H1 (cell line): ENCODE results near the gene SMAD6. TPM values are rescaled to one million over a fixed set of nuclear protein-coding genes. Genes with fewer than 3 reads are reported as not detected.

Source experiments
- CTCF ChIA-PET: fragments of 300-600 bp; sonication (Branson Sonifier 250); formaldehyde crosslinking; loops from one replicate; lab custom pipeline; 2021; ENCODE audit not compliant: partially characterized antibody; lab: Charles Lee
- POLR2A ChIA-PET: fragments of 300-600 bp; sonication (Branson Sonifier 250); formaldehyde crosslinking; loops from one replicate; lab custom pipeline; 2021; ENCODE audit warnings: inconsistent platforms; ENCODE audit not compliant: partially characterized antibody; lab: Charles Lee
- DNase-seq, 2 experiments: peaks; one replicate each; pipeline versions ENCODE4 v3.0.0 to v3.0.0-alpha.2; 2010 to 2022; ENCODE audit warnings: low spot score in 2 of 2, low read depth in 1 of 2, mixed read lengths in 1 of 2
- FAIRE-seq: peaks from 2 replicates; lab custom pipeline; 2011; peaks lifted over from hg19 to GRCh38; lab: Jason Lieb, UNC
- H2AFZ ChIP-seq: 2 replicates; pipeline ENCODE4 v1.8.1; 2012; ENCODE audit warnings: low read length, inconsistent platforms
- H2AK5ac ChIP-seq: 2 replicates; pipeline ENCODE4 v1.6.1; 2013; ENCODE audit warnings: low read depth, low read length
- H2BK120ac ChIP-seq: replicated peaks from 2 replicates; pipeline ENCODE3; 2013; ENCODE audit warnings: low read depth, low read length, inconsistent platforms
- H2BK12ac ChIP-seq: 2 replicates; pipeline ENCODE4 v1.6.1; 2013; ENCODE audit warnings: low read depth, low read length
- H2BK15ac ChIP-seq: 2 replicates; pipeline ENCODE4 v1.6.1; 2013; ENCODE audit warnings: low read length
- H2BK20ac ChIP-seq: 2 replicates; pipeline ENCODE4 v1.6.1; 2013; ENCODE audit warnings: low read length
- H2BK5ac ChIP-seq: 2 replicates; pipeline ENCODE4 v1.6.1; 2013; ENCODE audit warnings: low read depth, low read length
- H3K14ac ChIP-seq: 2 replicates; pipeline ENCODE4 v1.6.1; 2013; ENCODE audit warnings: inconsistent platforms; ENCODE audit not compliant: insufficient read length
- H3K18ac ChIP-seq: 2 replicates; pipeline ENCODE4 v1.6.1; 2013; ENCODE audit warnings: low read length; ENCODE audit errors: extremely low read depth
- H3K23ac ChIP-seq: 2 replicates; pipeline ENCODE4 v1.6.1; 2013; ENCODE audit warnings: inconsistent platforms; ENCODE audit not compliant: insufficient read length
- H3K23me2 ChIP-seq: 2 replicates; pipeline ENCODE4 v1.6.1; 2013; ENCODE audit warnings: low read depth, low read length
- H3K27ac ChIP-seq: 2 replicates; pipeline ENCODE4 v1.6.1; 2011; ENCODE audit warnings: low read depth, low read length, inconsistent platforms
- H3K27me3 ChIP-seq, 4 experiments: replicated peaks in 1 of 4; 1 replicate in 1 of 4; 2 replicates in 3 of 4; pipeline versions ENCODE4 v1.6.1 to v1.8.1; 2011 to 2013; ENCODE audit warnings: low read length in 3 of 4, mild to moderate bottlenecking in 3 of 4, inconsistent platforms in 2 of 4, mixed read lengths in 2 of 4, moderate library complexity in 1 of 4; ENCODE audit not compliant: control insufficient read depth in 3 of 4, insufficient read depth in 3 of 4; ENCODE audit errors: extremely low read depth in 1 of 4
- H3K36me3 ChIP-seq, 4 experiments: 2 replicates each; pipeline versions ENCODE4 v1.6.1 to v1.8.1; 2011 to 2013; ENCODE audit warnings: mild to moderate bottlenecking in 4 of 4, low read length in 3 of 4, moderate library complexity in 2 of 4, control low read depth in 1 of 4, inconsistent platforms in 1 of 4; ENCODE audit not compliant: insufficient read depth in 4 of 4, control insufficient read depth in 2 of 4
- H3K4ac ChIP-seq: replicated peaks from 2 replicates; pipeline ENCODE3; 2013; ENCODE audit warnings: low read length, low read depth, mixed read lengths, inconsistent platforms; ENCODE audit not compliant: insufficient read length
- H3K4me1 ChIP-seq, 4 experiments: replicated peaks in 1 of 4; 1 replicate in 1 of 4; 2 replicates in 3 of 4; pipeline versions ENCODE4 v1.6.1 to v1.8.1; 2011 to 2013; ENCODE audit warnings: low read length in 3 of 4, inconsistent platforms in 2 of 4, mixed read lengths in 1 of 4; ENCODE audit not compliant: insufficient read depth in 4 of 4, control insufficient read depth in 3 of 4
- H3K4me2 ChIP-seq, 2 experiments: 2 replicates each; pipeline versions ENCODE4 v1.6.1 to v1.8.1; 2011 to 2013; ENCODE audit warnings: low read depth in 2 of 2, low read length in 2 of 2, control low read depth in 1 of 2, inconsistent platforms in 1 of 2, mild to moderate bottlenecking in 1 of 2; ENCODE audit not compliant: insufficient read depth in 1 of 2
- H3K4me3 ChIP-seq, 4 experiments: fragments of 200-600, 300-600 bp in 1 of 4; sonication (generic), shearing (Covaris generic), sonication (Bioruptor Twin) in 1 of 4; 2 replicates each; pipeline versions ENCODE4 v1.5.1 to v1.8.1; 2011 to 2016; ENCODE audit warnings: low read length in 4 of 4, low read depth in 3 of 4, control low read depth in 2 of 4, inconsistent platforms in 2 of 4, mild to moderate bottlenecking in 2 of 4, mixed read lengths in 1 of 4, moderate library complexity in 1 of 4; ENCODE audit not compliant: insufficient read depth in 2 of 4; ENCODE audit errors: extremely low read depth in 1 of 4
- H3K56ac ChIP-seq: replicated peaks from 2 replicates; pipeline ENCODE3; 2013; ENCODE audit warnings: low read depth, mild to moderate bottlenecking, mixed read lengths, low read length, inconsistent platforms; ENCODE audit not compliant: insufficient read length
- H3K79me1 ChIP-seq: 2 replicates; pipeline ENCODE4 v1.6.1; 2013; ENCODE audit warnings: low read depth, low read length, control low read depth
- H3K79me2 ChIP-seq, 2 experiments: 2 replicates each; pipeline versions ENCODE4 v1.6.1 to v1.8.1; 2012 to 2013; ENCODE audit warnings: low read length in 2 of 2, mild to moderate bottlenecking in 2 of 2, inconsistent platforms in 1 of 2; ENCODE audit not compliant: insufficient read depth in 2 of 2, control insufficient read depth in 1 of 2
- H3K9ac ChIP-seq, 4 experiments: replicated peaks in 1 of 4; 1 replicate in 1 of 4; 2 replicates in 3 of 4; pipeline versions ENCODE4 v1.6.1 to v1.8.1; 2011 to 2013; ENCODE audit warnings: low read depth in 3 of 4, low read length in 3 of 4, control low read depth in 2 of 4, mild to moderate bottlenecking in 2 of 4, moderate library complexity in 2 of 4, inconsistent platforms in 1 of 4; ENCODE audit errors: extremely low read depth in 1 of 4
- H3K9me3 ChIP-seq, 2 experiments: 2 replicates each; pipeline versions ENCODE4 v1.6.1 to v1.8.1; 2012 to 2013; ENCODE audit warnings: mild to moderate bottlenecking in 2 of 2, moderate library complexity in 2 of 2, control low read depth in 1 of 2, inconsistent platforms in 1 of 2, low read depth in 1 of 2, low read length in 1 of 2, mixed read lengths in 1 of 2; ENCODE audit not compliant: insufficient read depth in 2 of 2
- H4K20me1 ChIP-seq, 2 experiments: replicated peaks in 1 of 2; 2 replicates each; pipeline versions ENCODE3 to v1.8.1; 2011 to 2013; ENCODE audit warnings: inconsistent platforms in 2 of 2, low read length in 2 of 2, mild to moderate bottlenecking in 1 of 2; ENCODE audit not compliant: insufficient read depth in 2 of 2, control insufficient read depth in 1 of 2
- H4K5ac ChIP-seq: 2 replicates; pipeline ENCODE4 v1.6.1; 2013; ENCODE audit warnings: low read length, low read depth, mixed read lengths, inconsistent platforms; ENCODE audit not compliant: insufficient read length
- H4K8ac ChIP-seq: 2 replicates; pipeline ENCODE4 v1.8.0; 2013; ENCODE audit warnings: mild to moderate bottlenecking, moderate library complexity, low read length, inconsistent platforms; ENCODE audit not compliant: insufficient read depth; ENCODE audit errors: extremely low read depth
- H4K91ac ChIP-seq: replicated peaks from 2 replicates; pipeline ENCODE3; 2013; ENCODE audit warnings: low read length, mixed read lengths, inconsistent platforms; ENCODE audit not compliant: insufficient read length
- CBX5 ChIP-seq: fragments of 300-800, 300-1000 bp; sonication (generic); IDR thresholded peaks from 2 replicates; pipeline ENCODE4 v1.7.1; 2016; ENCODE audit warnings: antibody characterized with exemption, low read length, low read depth
- HDAC2 ChIP-seq, 2 experiments: fragments of 300-600 bp in 1 of 2; sonication (generic) in 1 of 2; IDR thresholded peaks; 2 replicates each; pipeline ENCODE4 v1.6.1; 2011 to 2012; ENCODE audit warnings: low read depth in 2 of 2, low read length in 2 of 2, mild to moderate bottlenecking in 2 of 2, moderate library complexity in 2 of 2, borderline replicate concordance in 1 of 2, inconsistent platforms in 1 of 2
- HDAC6 ChIP-seq: IDR thresholded peaks from one replicate; pipeline ENCODE4 v1.7.1; 2012; ENCODE audit warnings: low read depth, mild to moderate bottlenecking, inconsistent platforms, low read length, moderate library complexity
- KDM5A ChIP-seq: fragments of 200-600 bp; IDR thresholded peaks from 2 replicates; pipeline ENCODE4 v1.7.1; 2012; ENCODE audit warnings: mild to moderate bottlenecking, low read length, inconsistent platforms, mixed read lengths
- POLR2A ChIP-seq, 2 experiments: IDR thresholded peaks; 1 replicate in 1 of 2; 2 replicates in 1 of 2; pipeline ENCODE4 v1.6.1; 2011; ENCODE audit warnings: low read depth in 2 of 2, low read length in 2 of 2, mild to moderate bottlenecking in 2 of 2; ENCODE audit errors: control extremely low read depth in 1 of 2
- TAF7 ChIP-seq: optimal IDR thresholded peaks from 2 replicates; pipeline ENCODE3; 2011; ENCODE audit warnings: low read depth, mild to moderate bottlenecking, inconsistent platforms, low read length, moderate library complexity, borderline replicate concordance
- TCF12 ChIP-seq: IDR thresholded peaks from 2 replicates; pipeline ENCODE4 v1.6.1; 2011; ENCODE audit warnings: low read depth, mild to moderate bottlenecking, low read length
- ZNF274 ChIP-seq: IDR thresholded peaks from 2 replicates; pipeline ENCODE4 v1.7.0; 2012; ENCODE audit warnings: low read length, borderline replicate concordance; ENCODE audit errors: extremely low read depth
- WGBS, 2 experiments: shearing (Covaris generic) in 1 of 2; methylation state at CpG; one replicate each; pipeline versions ENCODE4 v1.1.6 to v1.1.7; 2013 to 2015; ENCODE audit warnings: low lambda C conversion rate in 2 of 2, mixed read lengths in 2 of 2, inconsistent platforms in 1 of 2, low coverage in 1 of 2, missing lambda C conversion rate in 1 of 2; ENCODE audit not compliant: insufficient replicate concordance in 2 of 2, insufficient coverage in 1 of 2, insufficient read length in 1 of 2; ENCODE audit errors: extremely low coverage in 1 of 2, missing lambda C conversion rate in 1 of 2; 5-methylcytosine and 5-hydroxymethylcytosine counted together
- polyA plus RNA-seq, 7 experiments: library from polyadenylated mRNA; depleted of rRNA in 3 of 7; stranded (reverse) in 5 of 7; unstranded in 2 of 7; fragments of >200 nt in 5 of 7; fragments of 200-250 nt in 2 of 7; gene quantifications; 1 replicate in 5 of 7; 2 replicates in 1 of 7; 4 replicates in 1 of 7; pipeline versions ENCODE4 v1.2.1 to v1.2.3, GENCODE V29; 2011 to 2013; ENCODE audit warnings: missing spikeins in 2 of 7, mixed read lengths in 2 of 7
- total RNA-seq: library from RNA; stranded (reverse); fragmentation: NEBNext Ultra II Directional; extraction: Animal tissue kit (Norgen Biotek cat#: 25700); gene quantifications from 2 replicates; pipeline ENCODE4 v1.2.1, GENCODE V29; 2021
- TF ChIP-seq, protein P1 (sequence below): IDR thresholded peaks from 2 replicates; pipeline ENCODE4 v1.6.1; 2012; ENCODE audit warnings: inconsistent platforms
- TF ChIP-seq, protein P2 (sequence below): IDR thresholded peaks from 2 replicates; pipeline ENCODE4 v1.6.1; 2012; ENCODE audit warnings: inconsistent platforms

Gene SMAD6
- total and polyA plus RNA-seq, 2 of the 8 experiments (the other 6 are each of a cell fraction or from before 2014, with no cell fraction given), result 1.8 to 7.0 TPM

DNA sequence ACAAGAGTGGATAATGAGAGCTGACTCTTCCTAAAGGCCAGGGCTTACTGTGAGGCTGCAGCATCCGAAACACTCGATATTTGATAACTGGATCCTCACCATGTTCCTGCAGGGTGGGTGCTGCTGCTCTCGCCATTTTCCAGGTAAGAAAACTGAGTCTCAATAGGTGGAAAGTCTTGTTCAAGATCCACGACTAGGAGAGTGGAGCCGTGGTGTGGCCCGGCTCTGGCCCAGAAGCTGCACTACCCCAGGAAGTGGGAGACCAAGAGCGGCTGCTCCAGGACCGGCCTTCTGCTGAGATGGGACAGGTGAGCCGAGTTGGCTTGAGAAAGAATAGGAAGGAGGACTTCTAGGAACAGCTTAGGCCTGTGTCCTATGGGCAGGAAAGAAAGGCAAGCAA is 121.6 kb downstream of the SMAD6 start:
- H4K8ac ChIP-seq, result no peak overlapping the region
- no peak overlapping the region for H2AK5ac ChIP-seq
- H3K9ac ChIP-seq, result no peak overlapping the region
- H3K18ac ChIP-seq, result no peak overlapping the region
- no peak overlapping the region for H4K5ac ChIP-seq
- no peaks in the 10 kb centered on the region; the same call in 1 of the 2 replicates for H3K23me2 ChIP-seq
- no peak overlapping the region for H3K4ac ChIP-seq
- no peaks in the 10 kb centered on the region; a peak in 1 of 8 replicates for H3K36me3 ChIP-seq
- 84% methylated on average over 9 of the region's 9 CpGs; no CpG with 5 or more reads in 1 of the 2 experiments for WGBS, 2 experiments
- H3K14ac ChIP-seq, result no peak overlapping the region
- no peak overlapping the region for H3K4me3 ChIP-seq
- no peak overlapping the region for H2BK12ac ChIP-seq
- DNase-seq, result no peak
- H2AFZ ChIP-seq, result no peak overlapping the region
- H2BK20ac ChIP-seq, result no peak overlapping the region
- POLR2A ChIA-PET, result interaction anchor here (0.6 to 1.8 kb wide), 2 partner anchors 14 to 1003 kb away, joined by 3 to 4 read pairs; no protein-coding TSS in a partner anchor
- H3K4me1 ChIP-seq, result peaks cover 0 to 18% (median 7%) of the 10 kb centered on the region in 4 experiments; a peak in 6 of 7 replicates
- TF ChIP-seq HDAC2 (IDR thresholded peaks at IDR 0.05; ENCODE audit: borderline replicate concordance in 1 of 2, low read depth in 2 of 2, low read length in 2 of 2), result no peak
- TF ChIP-seq HDAC6, result no peak
- no peak for TF ChIP-seq TAF7
- no peak for TF ChIP-seq POLR2A (IDR thresholded peaks at IDR 0.05; ENCODE audit: control extremely low read depth in 1 of 2, low read depth in 2 of 2, low read length in 2 of 2)
- TF ChIP-seq TCF12, result no peak
- TF ChIP-seq, protein P1, sequence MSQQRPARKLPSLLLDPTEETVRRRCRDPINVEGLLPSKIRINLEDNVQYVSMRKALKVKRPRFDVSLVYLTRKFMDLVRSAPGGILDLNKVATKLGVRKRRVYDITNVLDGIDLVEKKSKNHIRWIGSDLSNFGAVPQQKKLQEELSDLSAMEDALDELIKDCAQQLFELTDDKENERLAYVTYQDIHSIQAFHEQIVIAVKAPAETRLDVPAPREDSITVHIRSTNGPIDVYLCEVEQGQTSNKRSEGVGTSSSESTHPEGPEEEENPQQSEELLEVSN, result no peak
- TF ChIP-seq, protein P2, sequence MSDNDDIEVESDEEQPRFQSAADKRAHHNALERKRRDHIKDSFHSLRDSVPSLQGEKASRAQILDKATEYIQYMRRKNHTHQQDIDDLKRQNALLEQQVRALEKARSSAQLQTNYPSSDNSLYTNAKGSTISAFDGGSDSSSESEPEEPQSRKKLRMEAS, result no peak
- no peak for TF ChIP-seq ZNF274
- no peak for TF ChIP-seq CBX5
- no peak for TF ChIP-seq KDM5A
- TF ChIP-seq, all 59 proteins: peak for 0
- Histone ChIP-seq H3K79me1 (no peaks in the 10 kb centered on the region), H3K56ac (no peak overlapping the region), H3K27me3 (no peaks in the 10 kb centered on the region), H2BK5ac (no peak overlapping the region), H3K79me2 (no peaks in the 10 kb centered on the region), H3K9me3 (no peaks in the 10 kb centered on the region), H3K27ac (no peak overlapping the region), H3K4me2 (no peak overlapping the region), H2BK15ac (peak overlapping the region; percentile 34; the same call in 1 of the 2 replicates), H4K91ac (no peak overlapping the region), H2BK120ac (no peak overlapping the region), H3K23ac (no peak overlapping the region), H4K20me1 (no peaks in the 10 kb centered on the region)
- no peak for FAIRE-seq
- CTCF ChIA-PET, result interaction anchor here (0.8 to 1.6 kb wide), 5 partner anchors 14 to 49 kb away, joined by 3 read pairs; no protein-coding TSS in a partner anchor
